Astrocyte of the cerebellum (primary cell): ENCODE data around the gene PRDM10.

Experiments used
- DNase-seq: peaks from one replicate; pipeline ENCODE4 v3.0.0-alpha.2; 2011; ENCODE audit warnings: low read depth
- H3K4me3 ChIP-seq: 2 replicates; pipeline ENCODE4 v1.5.1; 2011; ENCODE audit warnings: mild to moderate bottlenecking, low read depth, low read length, moderate library complexity
- CTCF ChIP-seq: IDR thresholded peaks from 2 replicates; pipeline ENCODE4 v1.5.1; 2012; ENCODE audit warnings: low read length, low read depth, moderate library complexity, mild to moderate bottlenecking; ENCODE audit errors: missing control alignments
- in situ Hi-C: cut with HindIII; loops from 2 replicates; pipeline ENCODE4 v1.10.0; 2017; ENCODE audit warnings: low sequenced_read_pairs

The PRDM10 gene

GRCh38 chr11:129922674-129923073 is 80.0 kb downstream of the PRDM10 start:
- in situ Hi-C loops = no loop called here
- TF ChIP-seq CTCF = no peak
- no peak for DNase-seq
- H3K4me3 ChIP-seq = no peak overlapping the region

DNA sequence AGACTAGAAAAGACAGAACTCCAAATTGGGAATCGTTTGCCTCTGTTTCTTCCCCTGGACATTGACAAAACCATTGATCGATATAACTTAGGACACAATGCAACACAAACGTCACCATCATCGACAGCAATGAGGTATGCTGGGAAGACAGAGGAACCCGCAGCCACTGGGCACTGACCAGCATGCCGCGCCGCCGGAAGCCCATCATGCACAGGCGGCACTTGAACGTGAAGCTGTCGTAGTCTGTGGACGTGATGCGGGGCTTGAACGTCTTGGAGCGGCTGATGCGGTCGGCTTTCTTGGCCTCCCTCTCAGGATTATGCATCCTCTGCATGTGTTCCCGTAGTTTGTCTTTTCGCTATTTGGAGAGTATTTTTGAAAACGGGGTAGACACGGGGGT is 84.3 kb downstream of the PRDM10 start:
- in situ Hi-C loops = loop anchor here (5.0 kb wide), 1 partner anchor 219 kb away; no protein-coding TSS in a partner anchor
- no peak overlapping the region for H3K4me3 ChIP-seq
- TF ChIP-seq CTCF = no peak
- DNase-seq = no peak

GRCh38 chr11:129917231-129917630 is 85.4 kb downstream of the PRDM10 start:
- in situ Hi-C loops = loop anchor here (5.0 kb wide), 1 partner anchor 220 kb away; no protein-coding TSS in a partner anchor
- TF ChIP-seq CTCF = no peak
- peak; percentile 58 for DNase-seq
- no peak overlapping the region for H3K4me3 ChIP-seq

DNA sequence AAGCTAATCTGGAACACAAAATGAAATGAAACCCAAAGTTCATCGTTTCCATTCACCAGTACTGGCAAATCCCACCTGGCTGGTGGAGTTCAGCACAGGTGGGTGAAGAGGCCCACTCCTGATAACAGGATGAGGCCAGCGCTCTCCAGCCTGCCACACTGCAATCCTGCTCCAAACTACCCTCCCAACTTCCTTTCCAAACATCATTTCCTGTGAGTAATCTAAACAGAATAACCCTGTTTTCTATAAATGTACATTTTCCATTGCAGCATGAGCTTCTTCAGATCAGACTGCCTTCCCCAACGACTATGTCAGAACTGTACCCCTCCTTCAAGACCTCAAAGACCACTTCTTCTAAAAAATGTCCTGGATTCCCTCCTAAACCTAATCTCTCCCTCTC is 91.3 kb downstream of the PRDM10 start:
- TF ChIP-seq CTCF = no peak
- no peak overlapping the region for H3K4me3 ChIP-seq
- DNase-seq = no peak
- in situ Hi-C loops = no loop called here

- in situ Hi-C loops = no loop called here
Measured at GRCh38 chr11:129910360-129910759, 92.3 kb downstream of the PRDM10 start.

GRCh38 chr11:129905402-129905801 is 97.2 kb downstream of the PRDM10 start:
- no peak overlapping the region for H3K4me3 ChIP-seq
- in situ Hi-C loops = no loop called here
- no peak for TF ChIP-seq CTCF

More at GRCh38 chr11:129910360-129910759, 92.3 kb downstream of the PRDM10 start:
- H3K4me3 ChIP-seq = no peak overlapping the region
- no peak for TF ChIP-seq CTCF
- no peak for DNase-seq

GRCh38 chr11:129896062-129896461 is 106.6 kb downstream of the PRDM10 start:
- in situ Hi-C loops = no loop called here

More at GRCh38 chr11:129905402-129905801, 97.2 kb downstream of the PRDM10 start:
- no peak for DNase-seq

More at GRCh38 chr11:129896062-129896461, 106.6 kb downstream of the PRDM10 start:
- no peak for DNase-seq
- H3K4me3 ChIP-seq = peak overlapping the region; percentile 79
- no peak for TF ChIP-seq CTCF
